Uterus (tissue), 2 donors: Measurements from ENCODE around the gene MRNIP.

Experiments used
- CTCF ChIP-seq, 4 experiments: fragments of 200-600 bp in 2 of 4; fragments of 450-650 bp in 2 of 4; sonication (generic) in 2 of 4; IDR thresholded peaks; one replicate each; pipeline ENCODE4 v1.5.1; 2016 to 2019; ENCODE audit warnings: antibody characterized with exemption in 4 of 4, mild to moderate bottlenecking in 2 of 4, moderate library complexity in 1 of 4
- POLR2A ChIP-seq, 2 donors: fragments of 450-650 bp; IDR thresholded peaks; one replicate each; pipeline ENCODE4 v1.6.1; 2016; ENCODE audit warnings: antibody characterized with exemption in 2 of 2, mild to moderate bottlenecking in 1 of 2, moderate library complexity in 1 of 2

GRCh38 chr5:179880848-179881590 lies 22.4 kb upstream of the MRNIP start:
- TF ChIP-seq CTCF (IDR thresholded peaks at IDR 0.05) (no peak), POLR2A (IDR thresholded peaks at IDR 0.05) (no peak)
